HEK293 (cell line): Measurements from ENCODE around the gene FERD3L.

Experiments used
- CTCF ChIA-PET: fragments of 350-600 bp; formaldehyde crosslinking; extraction: SDS; loops from one replicate; lab custom pipeline; 2021; ENCODE audit warnings: antibody characterized with exemption; lab: Yijun Ruan, JAX
- POLR2A ChIA-PET: fragments of 300-600 bp; formaldehyde crosslinking; extraction: SDS; loops from one replicate; lab custom pipeline; 2020; ENCODE audit warnings: antibody characterized with exemption, inconsistent platforms; lab: Yijun Ruan, JAX
- H3K27ac ChIP-seq: fragments of 200-500 bp; sonication (Bioruptor generic); 2 replicates; pipeline ENCODE4 v1.5.1; 2014; ENCODE audit warnings: low read depth, low read length, control low read depth, inconsistent platforms; ENCODE audit errors: extremely low read depth
- H3K36me3 ChIP-seq, 2 experiments: fragments of 200-500 bp in 1 of 2; sonication (Bioruptor generic) in 1 of 2; 1 replicate in 1 of 2; 2 replicates in 1 of 2; pipeline ENCODE4 v1.5.1; 2014 to 2017; ENCODE audit warnings: inconsistent platforms in 2 of 2, low read length in 2 of 2; ENCODE audit not compliant: control insufficient read depth in 2 of 2, insufficient read depth in 1 of 2
- H3K4me1 ChIP-seq: fragments of 200-500 bp; sonication (Bioruptor generic); 2 replicates; pipeline ENCODE4 v1.5.1; 2014; ENCODE audit warnings: mild to moderate bottlenecking, low read length, inconsistent platforms; ENCODE audit not compliant: control insufficient read depth, insufficient read depth
- H3K4me3 ChIP-seq: 2 replicates; pipeline ENCODE4 v1.5.1; 2011; ENCODE audit warnings: low read depth, mild to moderate bottlenecking, control low read depth, low read length, moderate library complexity
- H3K9me3 ChIP-seq: fragments of 200-500 bp; sonication (Bioruptor generic); 2 replicates; pipeline ENCODE4 v1.5.1; 2014; ENCODE audit warnings: low read depth, low read length, inconsistent platforms; ENCODE audit not compliant: control insufficient read depth, insufficient read depth
- GLI2 ChIP-seq: fragments of 450-650 bp; formaldehyde crosslinking; IDR thresholded peaks from 2 replicates; pipeline ENCODE4; 2017; ENCODE audit warnings: missing biosample characterization, missing genetic modification characterization, low read depth, borderline replicate concordance
- KLF10 ChIP-seq: fragments of 450-650 bp; IDR thresholded peaks from 2 replicates; pipeline ENCODE4 v1.5.1; 2018; ENCODE audit warnings: missing biosample characterization, mild to moderate bottlenecking, missing genetic modification characterization
- TRIM28 ChIP-seq: IDR thresholded peaks from 2 replicates; pipeline ENCODE4 v1.6.1; 2011; ENCODE audit warnings: low read length, control low read depth, borderline replicate concordance
- ZFP41 ChIP-seq: fragments of 450-650 bp; formaldehyde crosslinking; IDR thresholded peaks from 2 replicates; pipeline ENCODE4 v1.5.1; 2016; ENCODE audit warnings: missing biosample characterization, missing genetic modification characterization, borderline replicate concordance
- ZNF175 ChIP-seq: fragments of 450-650 bp; formaldehyde crosslinking; IDR thresholded peaks from 2 replicates; pipeline ENCODE4 v1.5.1; 2016; ENCODE audit warnings: missing biosample characterization, missing genetic modification characterization
- ZNF19 ChIP-seq: fragments of 450-650 bp; formaldehyde crosslinking; IDR thresholded peaks from 2 replicates; pipeline ENCODE4; 2016; ENCODE audit warnings: missing biosample characterization, missing genetic modification characterization, low read depth
- ZNF239 ChIP-seq: fragments of 450-650 bp; formaldehyde crosslinking; IDR thresholded peaks from 2 replicates; pipeline ENCODE4 v1.5.1; 2016; ENCODE audit warnings: missing biosample characterization, missing genetic modification characterization
- ZNF280D ChIP-seq: fragments of 450-650 bp; formaldehyde crosslinking; IDR thresholded peaks from 2 replicates; pipeline ENCODE4 v1.5.1; 2016; ENCODE audit warnings: missing biosample characterization, missing genetic modification characterization
- ZNF362 ChIP-seq: fragments of 450-650 bp; formaldehyde crosslinking; IDR thresholded peaks from 2 replicates; pipeline ENCODE4 v1.5.1; 2016; ENCODE audit warnings: missing biosample characterization, missing genetic modification characterization
- ZNF391 ChIP-seq: fragments of 450-650 bp; formaldehyde crosslinking; IDR thresholded peaks from 2 replicates; pipeline ENCODE4 v1.5.1; 2016; ENCODE audit warnings: low read depth, missing biosample characterization, missing genetic modification characterization, borderline replicate concordance
- ZNF510 ChIP-seq: fragments of 450-650 bp; formaldehyde crosslinking; IDR thresholded peaks from 2 replicates; pipeline ENCODE4 v1.5.1; 2018; ENCODE audit warnings: mild to moderate bottlenecking, missing genetic modification characterization, missing biosample characterization; ENCODE audit not compliant: insufficient replicate concordance
- ZNF518A ChIP-seq: fragments of 450-650 bp; formaldehyde crosslinking; conservative IDR thresholded peaks from 2 replicates; pipeline ENCODE4 v1.5.1; 2016; ENCODE audit warnings: low read depth, missing biosample characterization, missing genetic modification characterization
- ZNF596 ChIP-seq: fragments of 450-650 bp; IDR thresholded peaks from 2 replicates; pipeline ENCODE4 v1.5.0; 2018; ENCODE audit warnings: missing biosample characterization, mild to moderate bottlenecking, missing genetic modification characterization, moderate library complexity
- ZNF777 ChIP-seq: fragments of 450-650 bp; formaldehyde crosslinking; IDR thresholded peaks from 2 replicates; pipeline ENCODE4 v1.5.1; 2017; ENCODE audit warnings: missing biosample characterization, missing genetic modification characterization, borderline replicate concordance
- ZNF785 ChIP-seq: fragments of 450-650 bp; formaldehyde crosslinking; IDR thresholded peaks from 2 replicates; pipeline ENCODE4 v1.5.1; 2016; ENCODE audit warnings: missing biosample characterization, missing genetic modification characterization
- ZNF837 ChIP-seq: fragments of 450-650 bp; formaldehyde crosslinking; IDR thresholded peaks from 2 replicates; pipeline ENCODE4 v1.5.1; 2016; ENCODE audit warnings: missing biosample characterization, missing genetic modification characterization
- ZSCAN16 ChIP-seq: fragments of 450-650 bp; formaldehyde crosslinking; IDR thresholded peaks from 2 replicates; pipeline ENCODE4 v1.5.1; 2016; ENCODE audit warnings: missing biosample characterization, missing genetic modification characterization

FERD3L gene

GRCh38 chr7:19112274-19113001 is 32.8 kb downstream of the FERD3L start (continued):
- TF ChIP-seq ZNF280D (tag by site-specific recombination), result no peak
- TF ChIP-seq ZSCAN16 (tag by site-specific recombination), result no peak
- TF ChIP-seq ZNF239 (tag by site-specific recombination), result no peak

GRCh38 chr7:19111474-19112273 is 33.5 kb downstream of the FERD3L start:
- ChIA-PET POLR2A (no interaction called here), CTCF (no interaction called here)
- no peak overlapping the region for H3K4me3 ChIP-seq
- H3K4me1 ChIP-seq, result peaks cover 10% of the 10 kb centered on the region
- H3K9me3 ChIP-seq, result no peaks in the 10 kb centered on the region
- H3K36me3 ChIP-seq, result peaks cover 4 to 16% of the 10 kb centered on the region in 2 experiments; a peak in 2 of 3 replicates
- TF ChIP-seq ZNF362 (tag by site-specific recombination) (no peak), ZNF391 (tag by site-specific recombination) (no peak), ZNF837 (no peak)
- H3K27ac ChIP-seq, result no peak overlapping the region

GRCh38 chr7:19110776-19111175 is 34.4 kb downstream of the FERD3L start:
- CTCF ChIA-PET, result no interaction called here
- POLR2A ChIA-PET, result no interaction called here
- TF ChIP-seq GLI2 (tag by site-specific recombination) (no peak), KLF10 (no peak), ZNF175 (tag by site-specific recombination) (no peak), ZFP41 (tag by site-specific recombination) (no peak), ZNF785 (no peak), TRIM28 (no peak), ZNF510 (no peak)
- no peak overlapping the region for H3K27ac ChIP-seq
- H3K9me3 ChIP-seq, result no peaks in the 10 kb centered on the region
- H3K4me1 ChIP-seq, result peaks cover 10% of the 10 kb centered on the region
- H3K36me3 ChIP-seq, result peaks cover 4 to 16% of the 10 kb centered on the region in 2 experiments; a peak in 2 of 3 replicates
- H3K4me3 ChIP-seq, result no peak overlapping the region

- H3K36me3 ChIP-seq, result peaks cover 4 to 12% of the 10 kb centered on the region in 2 experiments; a peak in 2 of 3 replicates
- no peak for TF ChIP-seq ZNF777 (tag by site-specific recombination)
- no peak for TF ChIP-seq ZNF19 (tag by site-specific recombination)
- TF ChIP-seq ZNF518A (tag by site-specific recombination), result no peak
- no peak for TF ChIP-seq ZNF596 (tag by site-specific recombination)
- H3K9me3 ChIP-seq, result no peaks in the 10 kb centered on the region
- H3K4me1 ChIP-seq, result peaks cover 8% of the 10 kb centered on the region
- H3K4me3 ChIP-seq, result no peak overlapping the region
- ChIA-PET CTCF (interaction anchor here (0.6 kb wide), 1 partner anchor 1550 kb away, joined by 3 read pairs; no protein-coding TSS in a partner anchor), POLR2A (no interaction called here)
- H3K27ac ChIP-seq, result no peak overlapping the region
These were observed 35.0 kb downstream of the FERD3L start for GRCh38 chr7:19110026-19110730.
